ENCODE results near the gene DERA. TPM values are rescaled to one million over a fixed set of nuclear protein-coding genes. Genes with fewer than 3 reads are reported as not detected.

Gene DERA
- total and polyA plus RNA-seq, 9 of the 15 experiments (the other 6 are each of a cell fraction or from before 2014, with no cell fraction given), result 5.5 to 15.5 (median 7.8) TPM

DNA sequence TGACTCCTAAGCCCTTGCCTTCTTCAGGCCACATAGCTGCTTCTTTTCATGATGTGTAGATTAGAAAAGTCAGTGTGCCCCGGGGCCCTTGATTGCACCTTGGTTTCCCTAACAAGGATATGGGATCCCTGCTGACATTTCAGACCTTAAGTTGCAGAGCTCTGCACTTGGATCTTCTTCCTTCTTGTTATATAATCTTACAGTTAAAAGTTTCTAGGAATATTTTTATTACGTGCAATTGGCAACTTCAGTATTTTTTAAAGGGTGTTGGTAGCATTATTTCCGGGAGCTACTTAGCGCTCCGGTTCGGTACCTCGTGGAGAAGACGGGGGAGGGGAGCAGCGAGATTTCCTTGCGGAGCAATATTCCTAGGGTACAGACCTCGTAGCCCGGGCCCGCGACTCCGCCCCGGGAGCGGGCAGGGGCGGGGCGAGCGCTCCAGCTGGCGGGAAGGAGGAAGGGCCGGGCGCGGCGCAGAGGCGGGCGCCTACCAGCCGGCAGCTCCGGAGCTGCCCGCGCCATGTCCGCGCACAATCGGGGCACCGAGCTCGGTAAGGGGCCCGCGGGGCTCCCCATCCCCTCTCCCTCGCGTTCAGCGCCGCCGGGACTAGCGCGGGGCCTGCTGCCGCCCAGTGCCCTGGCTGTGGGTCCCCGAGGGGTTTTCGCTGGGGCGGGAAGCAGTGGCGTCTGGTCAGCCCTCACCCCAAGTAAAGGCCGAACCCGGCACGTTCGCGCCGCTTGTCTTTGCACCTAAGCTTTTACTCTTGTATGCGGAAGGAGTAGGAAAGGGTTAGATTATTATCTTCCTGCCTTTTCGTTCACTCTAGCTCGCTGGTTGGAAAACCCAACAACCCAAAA is at the start of gene DERA (continued):
- TF ChIP-seq, protein P1, sequence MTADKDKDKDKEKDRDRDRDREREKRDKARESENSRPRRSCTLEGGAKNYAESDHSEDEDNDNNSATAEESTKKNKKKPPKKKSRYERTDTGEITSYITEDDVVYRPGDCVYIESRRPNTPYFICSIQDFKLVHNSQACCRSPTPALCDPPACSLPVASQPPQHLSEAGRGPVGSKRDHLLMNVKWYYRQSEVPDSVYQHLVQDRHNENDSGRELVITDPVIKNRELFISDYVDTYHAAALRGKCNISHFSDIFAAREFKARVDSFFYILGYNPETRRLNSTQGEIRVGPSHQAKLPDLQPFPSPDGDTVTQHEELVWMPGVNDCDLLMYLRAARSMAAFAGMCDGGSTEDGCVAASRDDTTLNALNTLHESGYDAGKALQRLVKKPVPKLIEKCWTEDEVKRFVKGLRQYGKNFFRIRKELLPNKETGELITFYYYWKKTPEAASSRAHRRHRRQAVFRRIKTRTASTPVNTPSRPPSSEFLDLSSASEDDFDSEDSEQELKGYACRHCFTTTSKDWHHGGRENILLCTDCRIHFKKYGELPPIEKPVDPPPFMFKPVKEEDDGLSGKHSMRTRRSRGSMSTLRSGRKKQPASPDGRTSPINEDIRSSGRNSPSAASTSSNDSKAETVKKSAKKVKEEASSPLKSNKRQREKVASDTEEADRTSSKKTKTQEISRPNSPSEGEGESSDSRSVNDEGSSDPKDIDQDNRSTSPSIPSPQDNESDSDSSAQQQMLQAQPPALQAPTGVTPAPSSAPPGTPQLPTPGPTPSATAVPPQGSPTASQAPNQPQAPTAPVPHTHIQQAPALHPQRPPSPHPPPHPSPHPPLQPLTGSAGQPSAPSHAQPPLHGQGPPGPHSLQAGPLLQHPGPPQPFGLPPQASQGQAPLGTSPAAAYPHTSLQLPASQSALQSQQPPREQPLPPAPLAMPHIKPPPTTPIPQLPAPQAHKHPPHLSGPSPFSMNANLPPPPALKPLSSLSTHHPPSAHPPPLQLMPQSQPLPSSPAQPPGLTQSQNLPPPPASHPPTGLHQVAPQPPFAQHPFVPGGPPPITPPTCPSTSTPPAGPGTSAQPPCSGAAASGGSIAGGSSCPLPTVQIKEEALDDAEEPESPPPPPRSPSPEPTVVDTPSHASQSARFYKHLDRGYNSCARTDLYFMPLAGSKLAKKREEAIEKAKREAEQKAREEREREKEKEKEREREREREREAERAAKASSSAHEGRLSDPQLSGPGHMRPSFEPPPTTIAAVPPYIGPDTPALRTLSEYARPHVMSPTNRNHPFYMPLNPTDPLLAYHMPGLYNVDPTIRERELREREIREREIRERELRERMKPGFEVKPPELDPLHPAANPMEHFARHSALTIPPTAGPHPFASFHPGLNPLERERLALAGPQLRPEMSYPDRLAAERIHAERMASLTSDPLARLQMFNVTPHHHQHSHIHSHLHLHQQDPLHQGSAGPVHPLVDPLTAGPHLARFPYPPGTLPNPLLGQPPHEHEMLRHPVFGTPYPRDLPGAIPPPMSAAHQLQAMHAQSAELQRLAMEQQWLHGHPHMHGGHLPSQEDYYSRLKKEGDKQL (CRISPR knock-in tag; IDR thresholded peaks at IDR 0.05; ENCODE audit: borderline replicate concordance), result no peak
- TF ChIP-seq IFI16 (CRISPR knock-in tag; IDR thresholded peaks at IDR 0.05) (no peak), PPARD (CRISPR knock-in tag; IDR thresholded peaks at IDR 0.05) (no peak), RFX1 (IDR thresholded peaks at IDR 0.05) (no peak), ZNF695 (CRISPR knock-in tag; IDR thresholded peaks at IDR 0.05) (no peak), HDAC3 (IDR thresholded peaks at IDR 0.05; ENCODE audit: borderline replicate concordance, partially characterized antibody) (no peak), DMBX1 (CRISPR knock-in tag; IDR thresholded peaks at IDR 0.05; ENCODE audit: borderline replicate concordance) (no peak), MCM5 (IDR thresholded peaks at IDR 0.05; ENCODE audit: low read depth) (no peak), NFIX (CRISPR knock-in tag; IDR thresholded peaks at IDR 0.05; ENCODE audit: low read depth) (no peak), ZSCAN29 (IDR thresholded peaks at IDR 0.05) (no peak)
- TF ChIP-seq, protein P2, sequence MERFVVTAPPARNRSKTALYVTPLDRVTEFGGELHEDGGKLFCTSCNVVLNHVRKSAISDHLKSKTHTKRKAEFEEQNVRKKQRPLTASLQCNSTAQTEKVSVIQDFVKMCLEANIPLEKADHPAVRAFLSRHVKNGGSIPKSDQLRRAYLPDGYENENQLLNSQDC (CRISPR knock-in tag; IDR thresholded peaks at IDR 0.05), result no peak

All from K562 (cell line).